ENCODE results near the gene USP49.
A peak's percentile ranks its signal among the peaks of the same experiment; 100 is the strongest.

The USP49 gene

GRCh38 chr6:41927253-41927652 lies 32.1 kb upstream of the USP49 start:
- no peak for DNase-seq

DNA sequence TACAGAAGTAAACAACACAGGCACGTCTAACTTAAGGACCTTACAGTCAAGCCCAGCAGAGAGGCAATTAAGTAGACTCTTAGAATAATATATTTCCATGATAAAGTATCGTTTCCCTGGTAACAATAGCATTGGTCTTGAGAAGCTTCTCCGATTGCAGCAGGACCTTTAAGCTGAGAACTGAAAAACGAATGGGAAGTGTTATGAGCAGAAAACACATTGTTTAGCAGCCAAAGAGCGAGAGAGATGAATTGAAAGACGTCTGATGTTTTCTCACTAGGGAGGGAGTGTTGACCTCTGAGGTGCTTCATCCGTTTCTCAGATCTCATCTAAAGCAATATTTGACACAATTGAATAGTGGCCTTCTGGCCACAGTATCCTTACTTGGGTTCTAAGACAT lies 27.0 kb upstream of the USP49 start:
- no peak for DNase-seq

GRCh38 chr6:41921712-41921998 lies 26.5 kb upstream of the USP49 start:
- DNase-seq = no peak

- DNase-seq = peak; percentile 98
These were observed 25.9 kb upstream of the USP49 start, which contains the start of the genes BYSL and MED20 for GRCh38 chr6:41920921-41921711. BYSL (plus strand) TSS chr6:41921499; CDS start chr6:41921563, 64 bp downstream. MED20 (minus strand) TSS chr6:41921139; CDS start chr6:41921018, 121 bp downstream.

GRCh38 chr6:41917528-41917927 lies 22.4 kb upstream of the USP49 start:
- no peak for DNase-seq

DNA sequence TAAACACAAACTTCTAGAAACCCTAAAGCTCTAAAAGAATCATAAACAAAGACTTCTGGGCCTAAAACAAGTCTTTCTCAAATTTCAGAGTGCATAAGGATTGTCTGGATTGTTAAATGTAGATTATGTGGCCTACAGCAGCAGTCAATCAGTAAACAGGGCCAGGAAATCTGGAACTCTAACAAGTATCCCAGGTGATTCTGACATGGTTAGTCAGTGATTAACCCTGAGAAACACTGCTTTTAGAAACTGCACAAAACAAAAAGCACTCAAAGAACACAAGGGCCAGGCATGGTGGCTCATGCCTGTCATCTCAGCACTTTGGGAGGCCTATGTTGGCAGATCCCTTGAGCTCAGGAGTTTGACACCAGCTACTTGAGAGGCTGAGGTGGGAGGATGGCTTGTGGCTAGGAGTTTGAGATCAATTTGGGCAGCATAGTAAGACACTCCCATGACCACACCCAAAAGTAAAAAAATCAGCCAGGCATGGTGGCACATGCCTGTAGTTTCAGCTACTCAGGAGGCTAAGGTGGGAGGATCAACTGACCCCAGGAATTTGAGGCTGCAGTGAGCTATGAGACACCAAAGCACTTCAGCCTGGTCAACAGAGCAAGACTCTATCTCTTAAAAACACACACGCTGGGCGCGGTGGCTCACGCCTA lies 19.8 kb upstream of the USP49 start:
- no peak for DNase-seq

GRCh38 chr6:41914343-41914742 lies 19.2 kb upstream of the USP49 start:
- DNase-seq = no peak

GRCh38 chr6:41909727-41910126 lies 14.6 kb upstream of the USP49 start:
- DNase-seq = no peak

- DNase-seq = peak; percentile 62
These were observed 6.8 kb upstream of the USP49 start for GRCh38 chr6:41901882-41902519.

DNA sequence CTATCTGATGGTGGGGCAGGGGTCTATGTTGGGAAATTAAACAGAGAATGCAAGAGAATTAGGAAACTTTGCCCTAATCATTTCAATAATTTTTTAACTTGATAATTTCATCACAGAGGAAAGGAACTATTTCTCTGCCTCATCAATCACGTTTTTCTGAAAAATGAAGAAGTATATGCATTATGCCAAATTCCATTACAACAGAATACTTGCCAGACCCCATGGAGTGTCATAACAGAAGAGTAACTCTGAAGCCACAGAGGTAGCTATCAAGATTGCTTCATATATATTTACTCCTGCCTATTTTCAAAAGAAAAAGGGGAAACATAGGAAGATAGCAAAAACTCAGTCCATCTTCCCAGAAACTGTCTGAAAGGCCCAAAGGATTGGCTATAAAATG lies 5.7 kb upstream of the USP49 start:
- no peak for DNase-seq

- DNase-seq = no peak
These were observed 1.1 kb upstream of the USP49 start for GRCh38 chr6:41896281-41896680.

DNA sequence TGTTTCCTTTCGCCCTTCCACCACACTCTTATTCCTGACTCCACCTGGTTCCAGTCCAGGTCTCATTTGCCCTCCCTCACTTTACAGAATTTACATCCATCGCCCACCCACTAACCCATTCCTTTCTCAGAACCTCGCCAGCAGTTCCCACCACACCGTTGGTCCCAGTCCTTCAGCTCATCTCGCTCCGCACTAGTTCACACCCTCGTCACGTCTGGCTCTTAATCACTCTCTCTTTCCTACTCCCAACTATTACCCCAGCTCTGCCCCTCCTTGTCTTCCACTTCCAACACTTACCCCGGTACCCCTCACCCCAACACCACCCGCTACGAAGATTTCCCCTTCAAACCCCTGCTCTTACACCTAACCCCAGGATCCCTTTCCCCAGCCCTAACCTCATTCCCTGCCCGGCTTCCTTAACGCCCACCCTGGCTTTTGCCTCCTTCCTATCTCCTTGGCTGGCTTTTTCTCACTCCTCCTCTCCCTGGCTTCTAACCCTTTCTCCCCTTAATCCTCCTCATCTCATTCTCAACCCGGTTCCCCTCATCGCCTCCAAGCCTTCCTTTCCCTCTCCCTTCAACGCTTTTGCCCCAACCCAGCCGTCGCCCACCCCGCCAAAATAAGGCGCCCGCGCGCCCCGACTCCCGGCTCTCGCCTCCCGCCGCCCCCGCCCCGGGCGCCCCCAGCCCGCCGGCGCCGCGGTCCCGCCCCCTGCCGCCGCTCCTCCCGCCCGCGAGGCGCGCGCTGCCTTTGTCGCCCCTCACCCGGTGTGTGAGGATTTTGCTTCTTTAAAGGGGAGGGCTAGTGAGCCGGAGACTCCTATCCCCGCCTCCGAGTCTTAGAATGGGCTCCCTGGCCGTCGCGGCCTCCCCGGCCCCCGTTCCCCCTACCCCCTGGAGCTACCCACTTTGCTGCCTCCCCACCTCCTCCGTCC lies 542 bp downstream of the USP49 start:
- no peak for DNase-seq

- no peak for DNase-seq
These were observed 2.1 kb downstream of the USP49 start for GRCh38 chr6:41892921-41893564.

GRCh38 chr6:41887331-41887751 lies 7.8 kb downstream of the USP49 start:
- DNase-seq = no peak

GRCh38 chr6:41885930-41886329 lies 9.2 kb downstream of the USP49 start:
- DNase-seq = no peak

DNA sequence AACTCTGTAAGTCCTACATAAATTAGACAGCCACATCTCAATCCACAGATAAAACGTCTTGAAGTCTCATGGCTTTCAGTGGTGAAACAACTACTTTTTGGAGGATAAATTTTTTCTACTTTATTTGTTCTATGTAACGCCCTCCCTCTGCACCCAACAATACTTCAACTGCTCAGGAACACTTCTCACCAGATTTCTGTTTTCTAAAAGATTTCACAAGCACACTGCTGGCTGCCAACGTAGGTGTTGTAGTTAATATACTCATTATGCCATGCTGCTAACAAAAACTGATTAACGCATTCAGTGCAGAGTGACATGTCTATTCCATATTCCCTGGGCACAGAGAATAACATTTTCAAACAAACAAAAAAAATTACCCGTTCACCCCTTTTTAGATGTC lies 10.2 kb downstream of the USP49 start:
- DNase-seq = no peak

- DNase-seq = no peak
These were observed 13.7 kb downstream of the USP49 start for GRCh38 chr6:41881506-41881905.

DNA sequence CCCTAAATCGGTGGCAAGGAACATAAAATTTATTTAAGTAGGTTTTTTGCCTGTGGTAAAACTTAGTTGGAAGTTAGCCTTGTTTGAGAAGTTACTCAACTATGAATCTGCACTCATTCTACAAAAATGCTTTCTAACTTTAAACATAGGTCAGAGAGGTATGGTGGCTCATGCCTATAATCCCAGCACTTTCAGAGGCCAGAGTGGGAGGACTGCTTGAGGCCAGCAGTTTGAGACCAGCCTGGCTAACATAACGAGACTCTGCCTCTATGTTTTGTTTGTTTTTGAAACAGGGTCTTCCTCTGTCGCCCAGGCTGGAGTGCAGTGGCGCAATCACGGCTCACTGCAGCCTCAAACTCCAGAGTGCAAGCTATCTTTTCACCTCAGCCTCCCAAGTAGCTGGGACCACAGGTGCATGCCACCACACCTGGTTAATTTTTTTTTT lies 16.2 kb downstream of the USP49 start:
- no peak for DNase-seq

DNA sequence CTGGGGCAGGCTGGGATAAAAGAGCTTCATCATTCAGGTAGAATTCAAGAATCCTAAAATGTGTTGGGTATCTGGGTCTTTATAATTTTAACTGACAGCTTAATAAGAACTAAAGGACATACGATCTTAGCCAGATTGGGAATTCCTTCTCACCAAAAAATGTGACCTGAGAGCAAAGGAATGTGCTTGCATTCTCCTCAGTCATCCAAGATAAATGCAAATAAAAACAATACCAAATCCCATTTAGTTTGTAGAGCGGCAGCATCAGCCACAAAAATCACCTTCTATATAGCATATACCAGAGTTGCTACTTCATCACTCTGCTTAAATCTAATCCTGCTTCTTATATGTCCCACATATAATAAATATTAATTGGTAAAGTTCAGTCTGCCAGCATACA lies 16.9 kb downstream of the USP49 start:
- DNase-seq = no peak

DNA sequence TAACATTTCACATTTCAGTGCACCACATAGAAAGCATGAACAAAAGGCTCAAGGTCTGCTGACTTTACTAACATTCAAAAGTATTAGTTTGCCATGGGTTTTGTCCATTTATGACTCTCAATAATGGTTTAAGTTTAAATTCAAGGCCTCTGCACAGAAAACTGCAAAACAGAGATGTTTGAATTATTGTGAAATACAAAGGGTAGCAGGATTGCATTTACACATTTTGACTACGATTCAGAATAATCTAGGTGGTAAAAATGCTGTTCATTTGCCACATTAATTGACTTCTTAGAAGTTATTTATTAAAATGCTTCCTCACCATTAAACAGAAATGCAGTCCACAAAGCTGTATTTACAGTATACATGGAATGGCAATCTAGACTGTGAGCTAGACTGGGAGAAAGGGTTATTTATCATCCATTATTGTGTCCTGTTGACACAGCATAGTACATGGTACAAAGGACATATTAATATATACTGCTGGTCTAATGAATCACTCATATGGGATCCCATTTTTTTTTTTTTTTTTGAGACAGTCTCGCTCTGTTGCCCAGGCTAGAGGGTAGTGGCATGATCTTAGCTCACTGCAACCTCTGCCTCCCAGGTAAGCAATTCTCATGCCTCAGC lies 18.0 kb downstream of the USP49 start:
- DNase-seq = no peak

DNA sequence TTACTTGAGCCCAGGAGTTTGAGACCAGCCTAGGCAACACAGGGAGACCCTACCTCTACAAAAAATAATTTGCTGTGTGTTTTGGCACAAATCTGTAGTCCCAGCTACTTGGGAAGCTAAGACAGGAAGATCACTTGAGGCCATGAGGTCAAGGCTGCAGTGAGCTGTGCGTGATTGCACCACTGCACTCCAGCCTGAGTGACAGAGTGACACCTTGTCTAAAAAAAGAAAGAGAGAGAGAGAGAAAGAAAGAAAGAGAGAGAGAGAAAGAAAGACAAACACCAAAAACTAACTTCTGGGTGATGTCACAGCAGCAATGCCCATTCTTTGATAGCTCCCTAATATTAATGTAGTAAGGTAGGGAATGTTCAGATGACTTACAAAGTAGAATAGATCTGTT lies 20.4 kb downstream of the USP49 start:
- no peak for DNase-seq

DNA sequence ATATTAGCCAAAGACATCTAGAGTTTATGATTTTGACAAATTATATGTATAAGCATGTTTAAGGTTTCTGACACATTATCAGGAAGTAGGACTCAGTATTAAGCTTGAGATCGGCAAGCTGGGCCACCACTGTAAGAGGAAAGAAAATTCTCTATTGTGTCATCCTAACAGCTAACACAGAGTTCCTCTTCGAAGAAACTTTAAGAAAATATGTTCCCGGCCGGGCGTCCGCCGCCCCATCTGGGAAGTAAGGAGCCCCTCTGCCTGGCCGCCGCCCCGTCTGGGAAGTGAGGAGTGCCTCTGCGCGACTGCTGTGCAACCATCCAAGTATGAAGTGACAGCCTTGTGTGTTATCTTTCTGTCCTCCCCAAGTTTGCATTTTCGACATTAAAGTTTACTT lies 23.0 kb downstream of the USP49 start:
- no peak for DNase-seq
